Right cardiac atrium (tissue), 5 donors: ENCODE data around the gene GALNT6. TPM values are rescaled to one million over a fixed set of nuclear protein-coding genes. Genes with fewer than 3 reads are reported as not detected.

Experiments
- ATAC-seq, 2 donors: fragments of 200-7000 bp; cut with Tn5 transposase; one replicate each; pipeline versions ENCODE4 v1.8.0 to v1.9.1; 2020; ENCODE audit warnings: moderate library complexity in 2 of 2, mild to moderate bottlenecking in 1 of 2
- DNase-seq, 3 donors: peaks; one replicate each; pipeline ENCODE4 v3.0.0-alpha.2; 2020
- H3K27ac ChIP-seq: one replicate; pipeline ENCODE4 v1.5.1; 2013; ENCODE audit warnings: mild to moderate bottlenecking, low read length, control low read depth, moderate library complexity
- H3K27me3 ChIP-seq: one replicate; pipeline ENCODE4 v1.6.1; 2013; ENCODE audit not compliant: control insufficient read depth, insufficient read depth
- H3K4me1 ChIP-seq: one replicate; pipeline ENCODE4 v1.6.1; 2013; ENCODE audit warnings: low read length; ENCODE audit not compliant: control insufficient read depth, insufficient read depth
- H3K4me3 ChIP-seq: one replicate; pipeline ENCODE4 v1.5.1; 2013; ENCODE audit warnings: low read length, control low read depth
- H3K9me3 ChIP-seq: one replicate; pipeline ENCODE4 v1.6.1; 2013; ENCODE audit warnings: low read length; ENCODE audit not compliant: control insufficient read depth
- WGBS: extraction: QIAGEN DNeasy Blood & Tissue Kit; methylation state at CpG from one replicate; pipeline ENCODE4 v1.1.7; 2013; 5-methylcytosine and 5-hydroxymethylcytosine counted together
- intact Hi-C, 4 donors: fragments of 100-400 bp; cut with DNase I; formaldehyde crosslinking; loops; one replicate each; pipeline versions ENCODE4 v1.11.0 to v1.14.0; 2022 to 2023
- polyA plus RNA-seq: library from polyadenylated mRNA; stranded (reverse); fragments of 200-250 nt; gene quantifications from one replicate; pipeline ENCODE4 v1.2.3, GENCODE V29; 2013
- total RNA-seq, 4 donors: library from RNA; stranded (reverse); fragmentation: NEBNext Ultra II Directional; extraction: Animal tissue kit (Norgen Biotek cat#: 25700); gene quantifications; one replicate each; pipeline ENCODE4 v1.2.1, GENCODE V29; 2021
- donor health status: healthy with polysubstance abuse.
- donor health status: DM: no; HTN: yes; CAD: no.
- donor health status: DM: no; HTN: no; CAD: no.
- donor health status: DM: no; HTN: yes; CAD: no; lungs with severe emphysema.
- donor health status: DM: yes; HTN: yes; CAD: no.

The GALNT6 gene
- total and polyA plus RNA-seq, 5 donors = 0.25 to 2.2 (median 1.3) TPM

GRCh38 chr12:51379571-51379970 lies 11.6 kb downstream of the GALNT6 start:
- Histone ChIP-seq H3K9me3 (no peaks in the 10 kb centered on the region), H3K27ac (no peak overlapping the region), H3K4me1 (no peaks in the 10 kb centered on the region), H3K4me3 (no peak overlapping the region), H3K27me3 (no peaks in the 10 kb centered on the region)
- intact Hi-C loops = no loop called here
- whole genome bisulfite sequencing = 93% methylated on average over 11 of the region's 11 CpGs
- no peak for ATAC-seq
- no peak for DNase-seq

- 93% methylated on average over 2 of the region's 2 CpGs for WGBS
- intact Hi-C loops = no loop called here
- no peak for ATAC-seq
- no peaks in the 10 kb centered on the region for H3K4me1 ChIP-seq
- no peak overlapping the region for H3K4me3 ChIP-seq
- no peak for DNase-seq
- H3K27ac ChIP-seq = no peak overlapping the region
- H3K9me3 ChIP-seq = no peaks in the 10 kb centered on the region
- no peaks in the 10 kb centered on the region for H3K27me3 ChIP-seq
Measured at GRCh38 chr12:51378749-51379148, 12.5 kb downstream of the GALNT6 start.

GRCh38 chr12:51377099-51377984 lies 13.9 kb downstream of the GALNT6 start:
- ATAC-seq (peak; percentile 35 to 37), DNase-seq (peak in 1 of 3 donors; percentile 59)
- H3K9me3 ChIP-seq = no peaks in the 10 kb centered on the region
- intact Hi-C loops = no loop called here
- 78% methylated on average over 11 of the region's 11 CpGs for WGBS
- H3K27me3 ChIP-seq = no peaks in the 10 kb centered on the region
- H3K4me1 ChIP-seq = no peaks in the 10 kb centered on the region
- H3K4me3 ChIP-seq = no peak overlapping the region
- H3K27ac ChIP-seq = no peak overlapping the region

GRCh38 chr12:51374856-51375255 lies 16.4 kb downstream of the GALNT6 start:
- Histone ChIP-seq H3K27me3 (no peaks in the 10 kb centered on the region), H3K4me1 (no peaks in the 10 kb centered on the region), H3K4me3 (no peak overlapping the region), H3K27ac (no peak overlapping the region), H3K9me3 (no peaks in the 10 kb centered on the region)
- WGBS = 69% methylated on average over 5 of the region's 5 CpGs
- no peak for ATAC-seq
- intact Hi-C loops = no loop called here
- no peak for DNase-seq

- Histone ChIP-seq H3K4me1 (no peaks in the 10 kb centered on the region), H3K27me3 (no peaks in the 10 kb centered on the region), H3K4me3 (no peak overlapping the region), H3K27ac (no peak overlapping the region), H3K9me3 (no peaks in the 10 kb centered on the region)
- intact Hi-C loops = no loop called here
- WGBS = 50% methylated on average over 2 of the region's 2 CpGs
- DNase-seq = no peak
- ATAC-seq = no peak
Measured at GRCh38 chr12:51374361-51374760, 16.8 kb downstream of the GALNT6 start.

GRCh38 chr12:51373187-51373586 lies 18.0 kb downstream of the GALNT6 start:
- no peaks in the 10 kb centered on the region for H3K9me3 ChIP-seq
- intact Hi-C loops = no loop called here
- no peaks in the 10 kb centered on the region for H3K27me3 ChIP-seq
- H3K27ac ChIP-seq = no peak overlapping the region
- no peak for DNase-seq
- WGBS = 69% methylated on average over 3 of the region's 3 CpGs
- no peak for ATAC-seq
- H3K4me3 ChIP-seq = no peak overlapping the region
- H3K4me1 ChIP-seq = no peaks in the 10 kb centered on the region

GRCh38 chr12:51372021-51372420 lies 19.2 kb downstream of the GALNT6 start:
- 84% methylated on average over 2 of the region's 2 CpGs for WGBS
- DNase-seq (no peak), ATAC-seq (no peak)
- intact Hi-C loops = no loop called here
- no peaks in the 10 kb centered on the region for H3K9me3 ChIP-seq
- H3K4me3 ChIP-seq = no peak overlapping the region
- H3K27me3 ChIP-seq = no peaks in the 10 kb centered on the region
- H3K4me1 ChIP-seq = no peaks in the 10 kb centered on the region
- H3K27ac ChIP-seq = no peak overlapping the region

- no peak overlapping the region for H3K27ac ChIP-seq
- no peaks in the 10 kb centered on the region for H3K9me3 ChIP-seq
- ATAC-seq = peak; percentile 89
- 40% methylated on average over 8 of the region's 8 CpGs for WGBS
- H3K27me3 ChIP-seq = no peaks in the 10 kb centered on the region
- no peaks in the 10 kb centered on the region for H3K4me1 ChIP-seq
- peak; percentile 62 to 75 (median 72) for DNase-seq
- intact Hi-C loops = no loop called here
- H3K4me3 ChIP-seq = no peak overlapping the region
Measured at GRCh38 chr12:51371295-51371953, 19.8 kb downstream of the GALNT6 start.

GRCh38 chr12:51370667-51371066 lies 20.5 kb downstream of the GALNT6 start:
- no peaks in the 10 kb centered on the region for H3K9me3 ChIP-seq
- no peak for ATAC-seq

GRCh38 chr12:51369581-51369980 lies 21.6 kb downstream of the GALNT6 start:
- Histone ChIP-seq H3K9me3 (no peaks in the 10 kb centered on the region), H3K4me1 (no peaks in the 10 kb centered on the region), H3K27me3 (no peaks in the 10 kb centered on the region), H3K27ac (no peak overlapping the region), H3K4me3 (no peak overlapping the region)
- 84% methylated on average over 4 of the region's 4 CpGs for WGBS
- intact Hi-C loops = no loop called here
- ATAC-seq (no peak), DNase-seq (no peak)

More at GRCh38 chr12:51370667-51371066, 20.5 kb downstream of the GALNT6 start:
- no peak overlapping the region for H3K27ac ChIP-seq
- 96% methylated on average over 9 of the region's 9 CpGs for WGBS
- DNase-seq = no peak
- no peak overlapping the region for H3K4me3 ChIP-seq
- H3K4me1 ChIP-seq = no peaks in the 10 kb centered on the region
- no peaks in the 10 kb centered on the region for H3K27me3 ChIP-seq
- intact Hi-C loops = no loop called here
